Measurements from ENCODE around the gene KLK14. TPM values are rescaled to one million over a fixed set of nuclear protein-coding genes. Genes with fewer than 3 reads are reported as not detected.

KLK14 gene
- 0.64 and 0.80 TPM in 2 replicates for total RNA-seq

GRCh38 chr19:51082611-51083010 lies at the start of gene KLK14:
Gene KLK14, minus strand, starts transcription at chr19:51082887. Its CDS starts 273 bp downstream, at chr19:51082614.
- intact Hi-C loops (cut with micrococcal nuclease), result no loop called here

- intact Hi-C loops (cut with micrococcal nuclease), result no loop called here
Observed at GRCh38 chr19:51131780-51132680, 49.3 kb upstream of the KLK14 start.

- intact Hi-C loops (cut with micrococcal nuclease), result no loop called here
Observed at GRCh38 chr19:51129716-51130115, 47.0 kb upstream of the KLK14 start.

- intact Hi-C loops (cut with micrococcal nuclease), result no loop called here
Observed at GRCh38 chr19:51128227-51128626, 45.5 kb upstream of the KLK14 start.

GRCh38 chr19:51127755-51128154 lies 45.1 kb upstream of the KLK14 start:
- intact Hi-C loops (cut with micrococcal nuclease), result no loop called here

GRCh38 chr19:51127032-51127431 lies 44.3 kb upstream of the KLK14 start:
- intact Hi-C loops (cut with micrococcal nuclease), result no loop called here

- intact Hi-C loops (cut with micrococcal nuclease), result no loop called here
Observed at GRCh38 chr19:51125421-51126075, 42.9 kb upstream of the KLK14 start.

- intact Hi-C loops (cut with micrococcal nuclease), result no loop called here
Observed at GRCh38 chr19:51124729-51125128, 42.0 kb upstream of the KLK14 start, which contains the start of gene SIGLEC9. Gene SIGLEC9, plus strand, starts transcription at chr19:51124906. Its CDS starts 69 bp downstream, at chr19:51124975.

- intact Hi-C loops (cut with micrococcal nuclease), result no loop called here
Observed at GRCh38 chr19:51124216-51124615, 41.5 kb upstream of the KLK14 start.

GRCh38 chr19:51123802-51124201 lies 41.1 kb upstream of the KLK14 start:
- intact Hi-C loops (cut with micrococcal nuclease), result no loop called here

- intact Hi-C loops (cut with micrococcal nuclease), result no loop called here
Observed at GRCh38 chr19:51123381-51123800, 40.7 kb upstream of the KLK14 start.

GRCh38 chr19:51122112-51122981 lies 39.7 kb upstream of the KLK14 start:
- intact Hi-C loops (cut with micrococcal nuclease), result no loop called here

- intact Hi-C loops (cut with micrococcal nuclease), result no loop called here
Observed at GRCh38 chr19:51121257-51121656, 38.6 kb upstream of the KLK14 start.

- intact Hi-C loops (cut with micrococcal nuclease), result no loop called here
Observed at GRCh38 chr19:51120160-51120559, 37.5 kb upstream of the KLK14 start.

GRCh38 chr19:51119611-51120010 lies 36.9 kb upstream of the KLK14 start:
- intact Hi-C loops (cut with micrococcal nuclease), result no loop called here

GRCh38 chr19:51119101-51119500 lies 36.4 kb upstream of the KLK14 start:
- intact Hi-C loops (cut with micrococcal nuclease), result no loop called here

GRCh38 chr19:51116736-51117286 lies 34.1 kb upstream of the KLK14 start:
- intact Hi-C loops (cut with micrococcal nuclease), result no loop called here

- intact Hi-C loops (cut with micrococcal nuclease), result no loop called here
Observed at GRCh38 chr19:51114087-51114729, 31.5 kb upstream of the KLK14 start.

GRCh38 chr19:51111606-51112005 lies 28.9 kb upstream of the KLK14 start:
- intact Hi-C loops (cut with micrococcal nuclease), result no loop called here

- intact Hi-C loops (cut with micrococcal nuclease), result no loop called here
Observed at GRCh38 chr19:51110666-51110971, 27.9 kb upstream of the KLK14 start.

GRCh38 chr19:51108805-51109146 lies 26.1 kb upstream of the KLK14 start:
- intact Hi-C loops (cut with micrococcal nuclease), result loop anchor here (1.0 to 10.0 kb wide), 3 partner anchors 304 to 597 kb away; partner anchors contain the start of genes CLEC11A and JOSD2
